HK-2 (cell line): Measurements from ENCODE around the gene NOC2L.
"Not testable (repeated sequence)": the region's sequence is repeated elsewhere in the genome, so short reads cannot be mapped to it uniquely, and the experiment has no call there.

ENCODE experiments used
- DNase-seq: peaks from one replicate; pipeline ENCODE4 v3.0.0-alpha.2; 2018; ENCODE audit not compliant: unreplicated experiment

NOC2L gene

DNA sequence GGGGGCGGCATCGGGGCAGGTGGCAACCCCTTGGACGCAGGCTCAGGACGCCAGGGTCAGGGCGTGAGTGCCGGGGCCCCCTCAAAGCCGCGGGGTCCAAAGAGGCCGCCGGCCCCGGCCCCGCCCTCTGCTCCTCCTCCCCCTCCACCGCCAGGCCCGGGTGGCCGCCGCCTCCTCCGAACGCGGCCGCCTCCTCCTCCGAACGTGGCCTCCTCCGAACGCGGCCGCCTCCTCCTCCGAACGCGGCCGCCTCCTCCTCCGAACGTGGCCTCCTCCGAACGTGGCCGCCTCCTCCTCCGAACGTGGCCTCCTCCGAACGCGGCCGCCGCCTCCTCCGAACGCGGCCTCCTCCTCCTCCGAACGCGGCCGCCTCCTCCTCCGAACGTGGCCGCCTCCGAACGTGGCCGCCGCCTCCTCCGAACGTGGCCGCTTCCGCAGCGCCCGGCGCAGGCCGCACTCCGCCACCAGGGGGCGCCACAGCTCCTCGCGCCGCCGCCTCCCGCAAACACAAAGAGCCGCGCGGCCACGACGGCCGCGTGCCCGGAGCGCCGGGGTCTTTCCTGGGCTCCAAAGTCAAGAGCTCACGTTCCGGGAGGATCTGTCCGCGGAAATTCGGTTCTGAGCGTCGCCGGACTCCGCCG, 54.6 kb downstream of the NOC2L start:
- peak; percentile 94 for DNase-seq

DNA sequence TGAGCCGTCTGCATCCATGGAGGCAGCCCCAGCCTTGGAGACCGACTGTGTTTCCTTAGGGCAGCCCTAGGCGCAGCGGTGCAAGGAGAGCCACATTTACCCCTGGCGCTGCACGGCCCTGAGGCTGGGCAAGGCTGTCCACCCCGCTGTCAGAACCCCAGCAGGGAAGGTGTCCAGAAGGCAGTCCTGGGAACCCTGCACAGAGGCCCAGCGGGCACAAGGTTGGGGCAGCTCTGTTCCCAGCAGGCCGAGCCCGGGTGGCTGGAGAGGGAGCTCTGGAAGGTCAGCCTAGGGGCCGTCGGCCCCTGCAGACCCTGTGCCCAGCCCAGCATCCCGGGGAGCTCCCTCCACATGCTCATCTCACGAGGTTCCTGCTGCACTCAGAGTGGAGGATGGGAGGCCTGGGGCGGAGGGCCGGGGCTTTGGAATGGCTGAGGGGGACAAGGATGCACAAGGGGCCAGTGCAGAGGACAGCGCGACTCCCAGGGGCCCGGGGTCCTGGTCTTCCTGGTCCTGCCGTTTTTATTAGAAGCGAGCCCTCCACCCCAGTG, 55.3 kb downstream of the NOC2L start:
- no peak for DNase-seq

DNA sequence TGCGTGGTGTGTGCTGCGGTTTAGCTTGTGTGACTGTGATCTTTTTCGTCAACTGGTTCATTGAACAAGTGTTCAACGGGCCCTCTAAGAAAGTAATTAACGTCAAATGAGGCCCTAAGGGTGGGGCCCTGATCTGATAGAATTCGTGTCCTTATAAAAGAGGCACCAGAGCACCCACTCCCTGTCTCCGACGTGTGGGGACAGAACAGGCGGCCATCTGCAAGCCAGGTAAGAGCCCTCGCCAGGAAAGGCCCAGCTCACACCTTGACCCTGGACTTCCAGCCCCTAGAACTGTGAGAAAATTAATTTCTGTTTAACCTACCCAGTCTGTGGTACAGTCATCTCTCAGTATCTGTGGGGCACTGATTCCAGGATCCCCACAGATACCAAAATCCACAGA, 55.8 kb downstream of the NOC2L start:
- no peak for DNase-seq

DNA sequence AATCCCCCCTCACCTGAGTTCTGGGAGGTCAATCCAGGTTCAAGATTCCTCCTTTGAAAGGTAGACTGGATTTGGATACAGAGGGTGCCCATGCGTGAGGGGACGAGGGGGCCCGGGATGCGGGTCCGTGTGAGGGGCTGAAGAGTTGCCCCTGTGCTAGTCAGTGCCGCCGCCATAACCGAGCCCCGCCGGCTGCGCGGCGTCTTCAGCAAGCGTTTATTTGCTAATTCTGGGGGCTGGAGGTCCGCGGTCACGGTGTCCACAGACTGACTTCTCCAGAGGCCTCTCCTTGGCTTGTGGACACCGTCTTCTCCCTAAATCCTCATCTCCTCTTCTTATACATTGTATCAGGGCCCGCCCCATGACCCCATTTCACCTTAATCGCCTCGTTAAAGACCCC, 56.3 kb downstream of the NOC2L start:
- DNase-seq: no peak

DNA sequence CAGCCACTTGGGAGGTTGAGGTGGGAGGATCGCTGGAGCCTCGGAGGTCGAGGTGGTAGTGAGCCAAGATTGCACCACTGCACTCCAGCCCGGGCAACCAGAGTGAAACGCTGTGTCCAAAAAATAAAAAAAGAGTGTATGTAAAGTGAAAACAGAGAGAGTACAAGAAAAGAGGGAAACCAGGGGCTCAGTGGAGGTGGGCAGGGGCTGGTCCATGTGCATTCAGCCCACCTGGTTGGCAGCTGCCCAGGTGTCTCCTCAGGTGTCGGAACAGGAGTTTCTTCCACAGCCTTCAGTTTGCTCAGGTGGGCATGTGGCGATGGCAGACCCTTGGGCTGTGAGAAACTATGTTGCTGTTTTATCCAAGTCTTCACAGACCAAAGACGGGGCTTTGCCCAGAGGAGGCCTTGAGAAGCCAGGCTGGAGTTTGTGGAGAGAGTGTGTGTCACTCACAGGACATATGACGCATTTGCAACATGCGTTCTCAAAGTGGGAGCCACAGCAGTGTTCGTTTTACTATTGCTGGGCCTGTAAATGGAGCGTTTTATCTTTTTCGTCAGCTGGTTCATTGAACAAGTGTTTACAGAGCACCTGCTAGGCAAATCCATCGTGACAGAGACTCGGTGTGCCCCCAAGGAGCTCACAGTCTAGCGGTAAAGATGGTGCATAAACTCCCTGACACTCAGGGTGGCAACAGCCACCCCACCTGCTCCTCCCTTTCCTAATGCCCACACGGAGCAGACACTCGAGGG, 57.8 kb downstream of the NOC2L start:
- no peak for DNase-seq

DNA sequence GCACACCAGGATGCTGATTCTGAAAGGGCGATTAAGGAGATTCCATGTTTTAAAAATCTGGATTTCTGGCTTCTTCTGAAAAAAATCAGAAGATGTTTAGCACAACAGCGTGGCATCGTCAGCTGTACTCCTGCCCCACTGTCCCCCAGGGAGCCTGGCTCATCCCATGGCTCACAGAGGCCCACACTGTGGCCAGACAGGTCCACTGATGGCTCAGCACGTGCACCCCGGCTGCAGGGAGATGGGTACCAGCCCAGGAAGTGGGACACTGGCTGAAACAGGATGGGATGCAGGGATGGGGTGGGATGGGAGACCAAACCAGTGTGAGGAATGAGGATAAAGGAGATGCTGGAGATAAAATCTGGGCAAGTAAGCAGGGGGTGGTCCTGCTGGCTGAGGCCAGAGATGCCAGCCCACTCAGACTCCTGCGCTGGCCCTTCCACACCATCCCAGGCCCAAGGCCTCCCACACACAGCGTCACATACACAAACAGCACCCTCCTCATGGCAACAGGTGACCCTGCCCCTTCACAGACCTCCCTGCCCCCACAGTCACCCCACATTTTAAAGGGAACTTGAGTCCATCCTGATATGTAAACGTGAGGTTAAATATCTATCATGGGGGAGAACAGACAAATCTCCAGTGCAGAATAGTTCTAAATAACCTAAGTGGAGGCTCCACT, 59.3 kb downstream of the NOC2L start:
- no peak for DNase-seq

DNA sequence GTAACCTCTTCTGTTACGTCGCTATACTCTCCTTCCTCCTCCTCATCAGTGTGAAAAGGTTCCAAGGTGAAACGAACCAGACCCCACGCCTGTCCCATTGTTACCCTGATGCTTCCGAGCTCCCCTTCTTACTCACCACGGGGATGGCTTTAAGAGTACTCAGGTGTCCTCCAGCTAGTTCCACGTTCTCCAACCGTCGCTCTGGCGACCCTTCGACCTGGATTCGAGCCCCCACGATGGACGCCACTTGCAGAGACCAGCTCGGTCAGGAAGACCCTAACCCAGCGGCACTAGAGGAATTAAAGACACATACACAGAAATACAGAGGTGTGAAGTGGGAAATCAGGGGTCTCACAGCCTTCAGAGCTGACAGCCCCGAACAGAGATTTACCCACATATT, 61.1 kb downstream of the NOC2L start:
- DNase-seq: not testable (repeated sequence)

DNA sequence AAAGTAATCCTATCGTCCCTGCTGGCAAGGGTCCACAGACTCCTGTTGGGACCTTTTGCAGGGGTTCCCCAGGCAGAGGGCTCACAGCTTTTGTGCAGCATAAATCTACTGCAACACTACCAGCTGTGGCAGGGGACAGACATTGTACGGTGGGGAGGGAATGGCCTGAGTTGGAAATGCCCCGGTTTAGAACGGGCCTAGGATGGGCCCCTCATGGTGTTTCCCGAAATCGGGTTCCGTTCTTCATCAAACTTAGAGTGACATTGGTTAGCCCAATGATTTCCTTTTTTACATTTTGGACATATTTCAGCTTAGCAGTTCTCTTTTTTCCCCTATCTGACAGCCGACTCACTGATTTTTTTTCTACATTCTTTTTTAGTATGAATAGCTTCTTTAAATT, 61.8 kb downstream of the NOC2L start:
- no peak for DNase-seq
